ENCODE data around the gene ATR. TPM values are rescaled to one million over a fixed set of nuclear protein-coding genes. Genes with fewer than 3 reads are reported as not detected.

Gene ATR
- total RNA-seq, 4 donors from 2014 or later: 21.0 to 53.6 (median 23.9) TPM

DNA sequence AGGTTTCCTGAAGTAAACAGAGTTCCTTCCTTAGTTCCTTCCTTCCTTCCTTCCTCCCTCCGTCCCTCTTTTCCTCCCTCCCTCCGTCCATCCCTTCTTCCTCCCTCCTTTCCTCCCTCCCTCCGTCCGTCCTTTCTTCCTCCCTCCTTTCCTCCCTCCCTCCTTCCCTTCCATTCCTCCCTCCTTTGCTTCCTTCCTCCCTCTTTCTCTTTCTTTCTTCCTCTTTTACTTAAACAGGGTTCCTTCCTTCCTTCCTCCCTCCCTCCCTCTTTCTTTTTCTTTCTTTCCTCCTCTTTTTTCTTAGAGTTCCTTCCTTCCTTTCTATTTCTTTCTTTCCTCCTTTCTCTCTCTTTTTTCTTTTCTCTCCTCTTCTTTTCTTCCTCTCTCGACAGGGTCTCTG, 35.2 kb downstream of the ATR start:
- H3K27ac ChIP-seq: no peak overlapping the region
- peaks cover 0 to 14% (median 0%) of the 10 kb centered on the region in 3 donors for H3K36me3 ChIP-seq
- no peaks in the 10 kb centered on the region for H3K27me3 ChIP-seq
- no peaks in the 10 kb centered on the region for H3K9me3 ChIP-seq
- no peak for DNase-seq
- H3K4me1 ChIP-seq: no peaks in the 10 kb centered on the region
- TF ChIP-seq, protein P1, sequence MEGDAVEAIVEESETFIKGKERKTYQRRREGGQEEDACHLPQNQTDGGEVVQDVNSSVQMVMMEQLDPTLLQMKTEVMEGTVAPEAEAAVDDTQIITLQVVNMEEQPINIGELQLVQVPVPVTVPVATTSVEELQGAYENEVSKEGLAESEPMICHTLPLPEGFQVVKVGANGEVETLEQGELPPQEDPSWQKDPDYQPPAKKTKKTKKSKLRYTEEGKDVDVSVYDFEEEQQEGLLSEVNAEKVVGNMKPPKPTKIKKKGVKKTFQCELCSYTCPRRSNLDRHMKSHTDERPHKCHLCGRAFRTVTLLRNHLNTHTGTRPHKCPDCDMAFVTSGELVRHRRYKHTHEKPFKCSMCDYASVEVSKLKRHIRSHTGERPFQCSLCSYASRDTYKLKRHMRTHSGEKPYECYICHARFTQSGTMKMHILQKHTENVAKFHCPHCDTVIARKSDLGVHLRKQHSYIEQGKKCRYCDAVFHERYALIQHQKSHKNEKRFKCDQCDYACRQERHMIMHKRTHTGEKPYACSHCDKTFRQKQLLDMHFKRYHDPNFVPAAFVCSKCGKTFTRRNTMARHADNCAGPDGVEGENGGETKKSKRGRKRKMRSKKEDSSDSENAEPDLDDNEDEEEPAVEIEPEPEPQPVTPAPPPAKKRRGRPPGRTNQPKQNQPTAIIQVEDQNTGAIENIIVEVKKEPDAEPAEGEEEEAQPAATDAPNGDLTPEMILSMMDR (IDR thresholded peaks at IDR 0.05): no peak
- TF ChIP-seq POLR2A (IDR thresholded peaks at IDR 0.05): no peak
- no peak overlapping the region for H3K4me3 ChIP-seq

DNA sequence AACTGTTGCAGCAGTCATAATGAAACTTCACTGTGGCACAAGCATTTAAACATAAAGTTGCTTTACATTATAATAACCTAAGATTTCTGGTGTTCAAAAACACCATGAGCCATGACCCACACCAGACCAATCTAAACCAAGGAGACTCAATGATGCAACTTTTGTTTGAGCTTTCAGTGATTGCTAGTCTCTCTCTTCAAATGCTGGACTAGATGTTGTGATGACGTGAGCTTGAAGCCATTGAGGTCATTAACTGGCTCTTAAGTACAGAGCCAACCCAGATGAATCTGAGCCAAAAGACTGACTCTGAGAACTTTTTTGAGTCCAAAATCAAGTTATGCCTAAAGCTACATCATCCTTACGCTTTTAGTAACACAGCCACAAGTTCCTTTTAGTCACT, 36.5 kb downstream of the ATR start:
- no peaks in the 10 kb centered on the region for H3K9me3 ChIP-seq
- no peaks in the 10 kb centered on the region for H3K27me3 ChIP-seq
- H3K36me3 ChIP-seq: peaks cover 0 to 13% (median 0%) of the 10 kb centered on the region in 3 donors
- TF ChIP-seq, protein P1 (IDR thresholded peaks at IDR 0.05): no peak
- no peak for TF ChIP-seq POLR2A (IDR thresholded peaks at IDR 0.05)
- DNase-seq: no peak
- no peak overlapping the region for H3K4me3 ChIP-seq
- no peak overlapping the region for H3K27ac ChIP-seq
- no peaks in the 10 kb centered on the region for H3K4me1 ChIP-seq

DNA sequence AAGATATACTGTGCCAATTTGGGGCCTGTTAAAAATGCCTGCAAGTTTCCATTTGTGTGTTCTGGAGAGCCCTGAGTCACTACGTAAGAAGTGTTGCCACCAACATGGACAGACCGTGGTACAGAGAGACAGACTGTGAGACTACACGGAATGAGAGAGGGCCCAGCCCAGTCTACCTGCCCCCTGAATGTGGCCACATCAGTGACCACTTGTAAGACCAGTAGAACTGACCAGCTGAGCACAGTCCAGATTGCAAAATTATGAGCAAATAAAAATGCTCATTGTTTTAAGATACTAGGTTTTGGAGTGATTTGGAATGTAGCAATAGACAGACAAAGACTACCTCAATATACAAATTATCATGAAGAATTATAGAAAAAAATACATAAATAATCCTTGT, 42.0 kb downstream of the ATR start:
- no peak for DNase-seq
- no peak overlapping the region for H3K4me3 ChIP-seq
- H3K9me3 ChIP-seq: no peaks in the 10 kb centered on the region
- H3K27ac ChIP-seq: no peak overlapping the region
- H3K36me3 ChIP-seq: peaks cover 0 to 55% (median 0%) of the 10 kb centered on the region in 3 donors
- no peaks in the 10 kb centered on the region for H3K4me1 ChIP-seq
- TF ChIP-seq, protein P1 (IDR thresholded peaks at IDR 0.05): no peak
- no peak for TF ChIP-seq POLR2A (IDR thresholded peaks at IDR 0.05)
- no peaks in the 10 kb centered on the region for H3K27me3 ChIP-seq

DNA sequence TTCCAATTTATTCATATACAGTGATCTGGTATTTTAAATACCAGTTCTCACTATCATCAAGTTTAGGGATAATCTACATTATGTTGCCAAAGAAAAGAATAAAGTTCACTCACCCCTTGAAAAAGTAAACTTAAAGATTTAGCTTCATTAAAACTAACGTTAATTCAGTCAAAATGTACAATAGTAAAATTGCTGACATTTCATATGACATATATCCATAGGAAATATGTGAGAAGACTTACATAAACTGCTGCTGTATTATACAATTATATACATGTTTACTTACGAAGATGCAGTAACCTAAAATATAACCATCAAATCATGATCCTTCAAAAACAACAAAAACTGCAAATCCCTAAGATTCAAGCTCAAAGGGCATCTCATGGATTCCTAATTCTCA, 44.0 kb downstream of the ATR start:
- Histone ChIP-seq H3K27me3 (no peaks in the 10 kb centered on the region), H3K4me3 (no peak overlapping the region), H3K9me3 (no peaks in the 10 kb centered on the region), H3K27ac (no peak overlapping the region), H3K4me1 (no peaks in the 10 kb centered on the region), H3K36me3 (peaks cover 0 to 55% (median 0%) of the 10 kb centered on the region in 3 donors)
- no peak for TF ChIP-seq POLR2A (IDR thresholded peaks at IDR 0.05)
- TF ChIP-seq, protein P1 (IDR thresholded peaks at IDR 0.05): no peak
- no peak for DNase-seq

DNA sequence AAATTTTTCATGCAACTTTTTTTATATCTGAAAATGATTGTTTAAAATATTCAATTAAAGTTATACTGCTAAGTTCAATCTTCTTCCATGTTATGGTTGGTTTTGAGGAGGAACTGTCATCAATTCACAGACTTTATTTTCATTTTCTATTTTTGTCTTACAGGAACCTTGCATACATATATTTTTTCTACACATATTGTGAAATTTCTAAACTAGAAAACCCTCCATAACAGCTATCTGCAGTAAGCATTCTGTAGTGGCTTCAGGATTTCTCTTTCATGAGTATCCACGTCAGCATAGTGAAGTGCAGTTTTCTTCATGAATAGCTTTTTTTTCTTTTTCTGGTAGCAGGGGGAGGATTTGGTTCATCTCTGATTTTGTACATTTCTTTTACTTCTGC, 48.2 kb downstream of the ATR start:
- H3K4me1 ChIP-seq: no peaks in the 10 kb centered on the region
- H3K4me3 ChIP-seq: no peak overlapping the region
- no peak overlapping the region for H3K27ac ChIP-seq
- H3K36me3 ChIP-seq: peaks cover 0 to 29% (median 0%) of the 10 kb centered on the region in 3 donors
- no peaks in the 10 kb centered on the region for H3K27me3 ChIP-seq
- TF ChIP-seq POLR2A (IDR thresholded peaks at IDR 0.05): no peak
- TF ChIP-seq, protein P1 (IDR thresholded peaks at IDR 0.05): no peak
- DNase-seq: no peak
- H3K9me3 ChIP-seq: no peaks in the 10 kb centered on the region
